HG02588 (cell line): ENCODE results near the gene ARL8A.
"Not testable (repeated sequence)": the region's sequence is repeated elsewhere in the genome, so short reads cannot be mapped to it uniquely, and the experiment has no call there.

Source experiments
- ATAC-seq: cut with Tn5 transposase; IDR thresholded peaks from one replicate; pipeline ENCODE4 v1.9.1; 2021; ENCODE audit warnings: mild to moderate bottlenecking, moderate library complexity; ENCODE audit not compliant: unreplicated experiment

ARL8A gene

DNA sequence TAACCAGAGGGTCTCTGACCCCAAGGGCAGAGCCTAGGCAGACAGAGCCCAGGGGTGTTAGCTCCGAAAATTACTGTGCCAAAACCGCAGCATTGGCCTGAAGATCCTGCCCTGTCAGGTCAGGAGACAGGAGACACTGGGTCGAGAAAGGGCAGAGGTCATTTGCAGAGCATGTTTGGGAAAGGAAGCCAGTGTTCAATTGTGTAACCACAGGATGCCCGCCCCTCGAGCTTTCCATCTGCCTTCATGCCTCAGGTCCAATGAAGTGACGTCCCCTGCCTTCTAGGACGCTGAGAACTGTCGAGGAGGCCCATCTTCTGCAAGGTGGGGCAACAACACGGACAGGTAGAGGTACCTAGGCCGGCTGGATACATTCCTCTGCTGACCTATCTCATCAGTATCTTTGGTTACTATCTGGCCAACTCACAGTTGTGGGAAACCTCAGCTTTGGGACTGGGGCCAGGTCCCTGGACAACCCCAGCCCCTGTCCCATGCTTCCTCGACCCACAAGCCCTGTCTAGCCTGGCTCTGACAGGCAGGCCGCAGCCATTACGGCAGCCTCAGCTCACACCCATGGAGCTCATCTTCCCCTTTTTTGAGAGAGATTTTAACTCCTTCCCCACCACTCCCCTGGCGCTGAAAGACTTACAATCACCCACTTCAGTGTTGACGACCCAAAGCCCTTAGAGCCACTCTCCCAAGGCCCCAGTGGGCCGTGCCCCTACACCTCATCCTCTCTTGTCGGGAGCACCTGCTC lies 1.3 kb downstream of the ARL8A start:
- peak; percentile 20 for ATAC-seq

DNA sequence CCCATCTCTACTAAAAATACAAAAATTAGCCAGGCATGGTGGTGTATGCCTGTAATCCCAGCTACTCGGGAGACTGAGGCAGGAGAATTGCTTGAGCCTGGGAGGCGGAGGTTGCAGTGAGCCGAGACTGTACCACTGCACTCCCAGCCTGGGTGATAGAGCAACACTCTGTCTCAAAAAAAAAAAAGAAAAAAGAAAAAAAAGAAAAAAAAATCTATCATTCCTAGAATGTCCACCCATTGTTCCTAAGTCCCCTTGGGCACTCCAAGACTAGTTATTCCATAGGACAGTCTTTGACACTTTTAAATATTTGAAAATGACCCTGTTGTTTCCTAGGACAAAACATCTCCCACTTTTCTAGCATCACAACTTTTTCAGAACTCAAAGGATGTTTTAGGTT lies 3.1 kb downstream of the ARL8A start:
- ATAC-seq = not testable (repeated sequence)

DNA sequence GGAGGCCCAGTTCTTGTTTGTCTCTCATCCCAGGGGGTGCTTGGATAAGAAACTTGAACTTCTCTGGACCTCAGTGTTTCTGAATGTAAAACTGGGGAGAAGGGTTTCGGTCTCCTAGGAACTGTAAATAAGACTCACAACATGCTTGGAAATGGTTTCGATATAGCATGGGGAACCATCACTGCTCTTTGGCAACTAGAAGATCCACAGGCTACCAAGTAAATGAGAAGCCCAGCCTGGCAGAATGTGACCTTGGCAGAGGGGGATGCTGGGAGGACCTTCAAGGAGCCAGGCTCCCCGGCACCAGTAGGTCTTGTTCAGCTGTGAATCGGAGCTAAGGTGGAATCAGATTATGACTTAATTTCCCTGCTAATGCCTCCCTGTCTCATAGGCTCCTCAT lies 3.7 kb downstream of the ARL8A start:
- ATAC-seq = no peak

- peak; percentile 74 for ATAC-seq
Measured at GRCh38 chr1:202135221-202135721, 9.3 kb downstream of the ARL8A start.

DNA sequence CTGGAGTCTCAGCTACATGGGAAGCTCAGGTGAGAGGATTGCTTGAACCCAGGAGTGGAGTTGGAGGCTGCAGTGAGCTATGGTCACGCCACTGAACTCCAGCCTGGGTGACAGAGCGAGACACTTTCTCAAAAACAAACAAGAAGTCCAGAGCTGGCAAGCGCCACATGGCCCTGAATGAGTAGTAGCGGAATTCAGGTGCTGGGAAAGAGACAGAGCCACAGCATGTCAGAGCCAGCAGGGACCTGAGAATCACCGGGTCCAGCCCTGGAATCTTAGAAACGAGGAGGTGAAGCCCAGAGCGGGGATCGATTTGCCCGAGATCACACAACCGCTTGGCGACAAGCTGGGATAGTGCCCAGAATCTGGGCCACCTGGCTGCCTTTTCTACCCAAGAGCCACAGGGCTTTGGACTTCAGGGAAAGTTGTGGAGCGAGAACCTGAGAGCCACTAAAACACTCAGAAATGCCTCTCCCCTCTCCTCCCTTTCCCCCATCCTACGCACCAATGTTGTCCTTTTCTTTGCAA lies 9.8 kb downstream of the ARL8A start:
- no peak for ATAC-seq

DNA sequence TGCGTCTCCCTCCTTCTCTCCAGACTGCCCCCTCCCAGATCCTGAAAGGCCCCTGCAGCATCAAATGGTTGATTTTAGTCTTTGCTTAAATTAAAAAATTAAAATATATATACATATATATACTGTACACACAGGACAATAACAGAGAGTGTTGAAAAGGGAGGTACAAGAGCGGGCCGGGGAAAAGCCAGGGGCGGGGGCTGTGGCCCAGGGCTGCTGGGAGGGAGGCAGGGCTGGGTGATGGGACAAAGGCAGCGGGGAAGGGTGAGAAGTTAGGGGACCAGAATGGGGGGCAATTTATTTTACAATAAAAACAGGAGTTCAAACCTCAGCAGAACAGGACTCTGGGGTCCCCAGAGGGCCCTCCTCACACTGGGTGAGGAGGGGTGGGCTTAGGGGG lies 10.5 kb downstream of the ARL8A start:
- no peak for ATAC-seq

DNA sequence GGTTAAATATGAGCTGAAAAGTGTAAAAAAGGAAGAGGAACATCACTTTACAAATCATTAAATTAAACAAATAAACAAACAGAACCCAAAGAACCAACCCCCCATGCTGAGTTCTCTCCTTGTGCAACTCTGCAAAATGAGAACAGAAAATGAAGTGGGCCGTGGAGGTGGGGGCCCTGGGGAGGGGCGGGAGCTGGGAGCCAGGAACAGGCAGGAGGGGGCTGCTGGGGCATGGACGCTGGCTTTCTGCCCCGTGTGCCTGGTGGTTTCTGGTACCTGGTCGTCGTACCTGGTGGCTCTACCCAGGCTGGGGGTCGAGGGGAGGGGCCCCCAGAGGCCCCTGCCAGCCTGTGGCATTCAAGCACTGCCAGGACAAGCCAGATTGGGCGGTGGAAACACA lies 11.0 kb downstream of the ARL8A start:
- ATAC-seq = no peak

GRCh38 chr1:202133001-202133400 lies 11.5 kb downstream of the ARL8A start:
- ATAC-seq = no peak

DNA sequence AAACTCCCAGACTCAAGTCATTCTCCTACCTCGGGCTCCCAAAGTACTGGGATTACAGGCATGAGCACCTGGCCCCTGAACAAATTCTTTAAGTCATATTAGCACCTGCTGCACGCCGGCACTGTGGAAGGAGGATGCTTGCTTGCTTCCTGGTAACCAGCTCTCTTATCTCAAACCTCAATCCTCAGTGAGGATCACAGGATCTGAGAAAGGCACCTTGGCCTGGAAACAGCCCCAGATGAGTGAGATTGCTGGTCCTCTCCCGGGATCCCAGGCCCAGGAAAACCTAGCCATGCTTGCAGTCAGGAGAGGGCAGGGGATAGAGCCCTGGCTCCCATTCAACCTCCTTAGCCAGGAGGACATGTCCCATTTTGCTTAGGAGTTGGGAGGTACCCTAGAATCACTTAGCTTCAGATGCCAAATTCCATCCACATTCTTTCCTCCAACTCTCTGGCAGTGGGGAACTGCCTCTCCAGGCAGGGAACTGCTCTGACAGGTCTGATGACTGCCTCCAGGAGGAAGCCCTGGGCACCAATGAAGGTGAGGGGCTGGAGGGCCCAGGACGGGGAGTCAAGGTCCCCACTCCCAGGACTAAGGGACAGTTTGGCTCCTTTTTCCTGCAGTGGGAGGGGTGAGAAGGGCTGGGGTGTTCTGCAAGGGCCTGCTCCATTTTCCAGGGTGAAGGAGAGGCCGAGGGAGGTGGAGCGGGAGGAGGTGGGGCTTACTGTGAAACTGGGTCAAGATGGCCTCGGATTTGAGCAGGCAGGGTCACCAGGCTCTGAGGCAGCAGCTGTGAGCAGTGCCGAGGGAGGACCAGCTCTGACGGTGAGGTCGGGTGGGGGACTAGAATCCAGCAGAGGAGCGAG lies 12.3 kb downstream of the ARL8A start:
- no peak for ATAC-seq

GRCh38 chr1:202130816-202131522 lies 13.6 kb downstream of the ARL8A start:
- no peak for ATAC-seq

GRCh38 chr1:202130297-202130721 lies 14.2 kb downstream of the ARL8A start:
- ATAC-seq = no peak

- ATAC-seq = no peak
Measured at GRCh38 chr1:202129453-202130296, 14.9 kb downstream of the ARL8A start.

DNA sequence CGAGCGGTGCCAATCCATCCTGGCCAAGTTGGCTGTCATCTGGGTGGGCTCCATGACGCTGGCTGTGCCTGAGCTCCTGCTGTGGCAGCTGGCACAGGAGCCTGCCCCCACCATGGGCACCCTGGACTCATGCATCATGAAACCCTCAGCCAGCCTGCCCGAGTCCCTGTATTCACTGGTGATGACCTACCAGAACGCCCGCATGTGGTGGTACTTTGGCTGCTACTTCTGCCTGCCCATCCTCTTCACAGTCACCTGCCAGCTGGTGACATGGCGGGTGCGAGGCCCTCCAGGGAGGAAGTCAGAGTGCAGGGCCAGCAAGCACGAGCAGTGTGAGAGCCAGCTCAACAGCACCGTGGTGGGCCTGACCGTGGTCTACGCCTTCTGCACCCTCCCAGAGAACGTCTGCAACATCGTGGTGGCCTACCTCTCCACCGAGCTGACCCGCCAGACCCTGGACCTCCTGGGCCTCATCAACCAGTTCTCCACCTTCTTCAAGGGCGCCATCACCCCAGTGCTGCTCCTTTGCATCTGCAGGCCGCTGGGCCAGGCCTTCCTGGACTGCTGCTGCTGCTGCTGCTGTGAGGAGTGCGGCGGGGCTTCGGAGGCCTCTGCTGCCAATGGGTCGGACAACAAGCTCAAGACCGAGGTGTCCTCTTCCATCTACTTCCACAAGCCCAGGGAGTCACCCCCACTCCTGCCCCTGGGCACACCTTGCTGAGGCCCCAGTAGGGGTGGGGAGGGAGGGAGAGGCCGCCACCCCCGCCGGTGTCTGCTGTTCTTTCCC lies 16.5 kb downstream of the ARL8A start:
- ATAC-seq = no peak

GRCh38 chr1:202127061-202127460 lies 17.5 kb downstream of the ARL8A start:
- no peak for ATAC-seq

GRCh38 chr1:202126426-202126825 lies 18.1 kb downstream of the ARL8A start:
- ATAC-seq = no peak

DNA sequence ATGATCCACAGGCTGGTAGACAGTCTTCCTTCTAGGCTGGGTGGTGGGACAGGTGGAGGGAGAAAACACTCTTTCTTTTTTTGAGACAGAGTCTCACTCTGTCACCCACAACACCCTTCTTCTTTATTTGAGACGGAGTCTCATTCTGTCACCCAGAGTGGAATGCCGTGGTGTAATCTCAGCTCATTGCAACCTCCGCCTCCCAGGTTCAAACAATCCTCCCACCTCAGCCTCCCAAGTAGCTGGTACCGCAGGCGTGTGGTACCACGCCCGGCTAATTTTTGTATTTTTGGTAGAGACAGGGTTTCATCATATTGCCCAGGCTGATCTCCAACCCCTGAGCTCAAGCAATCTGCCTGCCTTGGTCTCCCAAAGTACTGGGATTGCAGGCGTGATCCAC lies 18.9 kb downstream of the ARL8A start:
- ATAC-seq = no peak

- ATAC-seq = no peak
Measured at GRCh38 chr1:202124142-202124541, 20.4 kb downstream of the ARL8A start.

- ATAC-seq = no peak
Measured at GRCh38 chr1:202123336-202123813, 21.2 kb downstream of the ARL8A start.

GRCh38 chr1:202122639-202123335 lies 21.8 kb downstream of the ARL8A start, which contains the start of gene GPR37L1:
Gene GPR37L1, plus strand, starts transcription at chr1:202122917. Its CDS starts 47 bp downstream, at chr1:202122964.
- ATAC-seq = no peak
